Measurements from ENCODE around the gene GRK4.

DNA sequence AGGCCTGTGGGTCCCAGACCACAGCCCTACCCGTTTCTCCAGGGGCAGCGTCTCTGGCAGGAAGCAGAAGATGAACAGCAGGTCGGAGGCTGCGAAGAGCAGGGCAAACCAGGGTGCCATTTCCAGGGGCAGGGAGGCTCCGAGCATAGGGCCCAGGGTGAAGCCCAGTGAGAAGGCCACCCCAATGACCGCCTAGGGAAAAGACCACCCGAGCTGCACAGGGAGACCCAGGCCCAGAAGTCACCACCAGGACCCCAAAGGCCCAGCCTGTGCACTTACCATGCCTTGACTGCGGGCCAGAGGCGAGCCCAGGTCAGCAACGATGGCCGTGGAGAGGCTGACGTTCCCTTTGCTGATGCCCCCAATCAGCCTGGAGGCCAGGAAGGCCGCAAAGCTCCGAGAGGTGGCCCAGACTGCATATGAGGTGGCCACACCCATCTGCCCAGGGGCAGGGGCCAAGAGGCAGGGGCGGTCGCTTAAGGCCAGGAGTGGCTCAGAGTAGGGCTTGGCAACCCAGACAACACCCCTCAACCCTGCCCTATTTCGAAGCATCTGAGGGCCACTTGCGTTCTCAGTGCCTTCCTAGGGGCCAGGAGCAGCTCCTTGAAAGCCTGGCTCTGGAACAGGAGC lies 30.9 kb upstream of the GRK4 start:
- TF ChIP-seq, protein P1, sequence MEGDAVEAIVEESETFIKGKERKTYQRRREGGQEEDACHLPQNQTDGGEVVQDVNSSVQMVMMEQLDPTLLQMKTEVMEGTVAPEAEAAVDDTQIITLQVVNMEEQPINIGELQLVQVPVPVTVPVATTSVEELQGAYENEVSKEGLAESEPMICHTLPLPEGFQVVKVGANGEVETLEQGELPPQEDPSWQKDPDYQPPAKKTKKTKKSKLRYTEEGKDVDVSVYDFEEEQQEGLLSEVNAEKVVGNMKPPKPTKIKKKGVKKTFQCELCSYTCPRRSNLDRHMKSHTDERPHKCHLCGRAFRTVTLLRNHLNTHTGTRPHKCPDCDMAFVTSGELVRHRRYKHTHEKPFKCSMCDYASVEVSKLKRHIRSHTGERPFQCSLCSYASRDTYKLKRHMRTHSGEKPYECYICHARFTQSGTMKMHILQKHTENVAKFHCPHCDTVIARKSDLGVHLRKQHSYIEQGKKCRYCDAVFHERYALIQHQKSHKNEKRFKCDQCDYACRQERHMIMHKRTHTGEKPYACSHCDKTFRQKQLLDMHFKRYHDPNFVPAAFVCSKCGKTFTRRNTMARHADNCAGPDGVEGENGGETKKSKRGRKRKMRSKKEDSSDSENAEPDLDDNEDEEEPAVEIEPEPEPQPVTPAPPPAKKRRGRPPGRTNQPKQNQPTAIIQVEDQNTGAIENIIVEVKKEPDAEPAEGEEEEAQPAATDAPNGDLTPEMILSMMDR (IDR thresholded peaks at IDR 0.05; ENCODE audit: borderline replicate concordance, extremely low read depth, low read length, poor library complexity, severe bottlenecking) = no peak
- TF ChIP-seq EZH2 (IDR thresholded peaks at IDR 0.05; ENCODE audit: borderline replicate concordance, low read depth, low read length, severe bottlenecking) = no peak

Data from DND-41 (cell line).